Mesendoderm (in vitro differentiated cells): ENCODE results near the gene NFYA.

Experiments used
- DNase-seq: peaks from one replicate; pipeline ENCODE4 v3.0.0; 2013
- H2AK5ac ChIP-seq: 2 replicates; pipeline ENCODE4 v1.6.1; 2013; ENCODE audit warnings: low read length, inconsistent platforms
- H2BK120ac ChIP-seq: 2 replicates; pipeline ENCODE4 v1.6.1; 2013; ENCODE audit warnings: low read depth, mild to moderate bottlenecking, low read length, moderate library complexity, mixed read lengths
- H2BK15ac ChIP-seq: replicated peaks from 2 replicates; pipeline ENCODE4 v1.6.1; 2013; ENCODE audit warnings: low read depth, mild to moderate bottlenecking, moderate library complexity
- H2BK5ac ChIP-seq: 2 replicates; pipeline ENCODE4 v1.6.1; 2013; ENCODE audit warnings: low read length, inconsistent platforms
- H3K18ac ChIP-seq: 2 replicates; pipeline ENCODE4 v1.6.1; 2013; ENCODE audit warnings: mild to moderate bottlenecking, low read length, mixed read lengths
- H3K23ac ChIP-seq: one replicate; pipeline ENCODE4 v1.6.1; 2013; ENCODE audit warnings: low read length
- H3K27ac ChIP-seq: 2 replicates; pipeline ENCODE4 v1.5.1; 2013; ENCODE audit warnings: low read depth, mild to moderate bottlenecking, inconsistent platforms, low read length, moderate library complexity
- H3K27me3 ChIP-seq: 2 replicates; pipeline ENCODE4 v1.6.1; 2013; ENCODE audit warnings: low read length, control low read depth, mild to moderate bottlenecking, inconsistent platforms; ENCODE audit not compliant: insufficient read depth, poor library complexity
- H3K36me3 ChIP-seq: 2 replicates; pipeline ENCODE4 v1.6.1; 2013; ENCODE audit warnings: low read length, inconsistent platforms; ENCODE audit not compliant: control insufficient read depth, insufficient read depth
- H3K4ac ChIP-seq: one replicate; pipeline ENCODE4 v1.6.1; 2013; ENCODE audit warnings: low read depth, mild to moderate bottlenecking, low read length, moderate library complexity
- H3K4me1 ChIP-seq: 2 replicates; pipeline ENCODE4 v1.6.1; 2013; ENCODE audit warnings: low read depth, low read length, inconsistent platforms; ENCODE audit not compliant: control insufficient read depth
- H3K4me2 ChIP-seq: 2 replicates; pipeline ENCODE4 v1.6.1; 2013; ENCODE audit warnings: low read length
- H3K4me3 ChIP-seq: 2 replicates; pipeline ENCODE4 v1.5.1; 2013; ENCODE audit warnings: mild to moderate bottlenecking, low read length
- H3K56ac ChIP-seq: one replicate; pipeline ENCODE4 v1.6.1; 2013; ENCODE audit warnings: low read length
- H3K79me1 ChIP-seq: 2 replicates; pipeline ENCODE4 v1.6.1; 2013; ENCODE audit warnings: low read length, inconsistent platforms
- H3K79me2 ChIP-seq: 2 replicates; pipeline ENCODE4 v1.6.1; 2013; ENCODE audit warnings: mild to moderate bottlenecking, low read length; ENCODE audit not compliant: control insufficient read depth, insufficient read depth
- H3K9ac ChIP-seq: 2 replicates; pipeline ENCODE4 v1.6.1; 2013; ENCODE audit warnings: low read length, inconsistent platforms
- H4K5ac ChIP-seq: one replicate; pipeline ENCODE4 v1.6.1; 2013; ENCODE audit warnings: low read length
- H4K8ac ChIP-seq: one replicate; pipeline ENCODE4 v1.6.1; 2013; ENCODE audit warnings: low read depth, mild to moderate bottlenecking, control low read depth, low read length, moderate library complexity
- WGBS: extraction: QIAGEN DNeasy Blood & Tissue Kit; methylation state at CpG from one replicate; pipeline ENCODE4 v1.1.7; 2013; ENCODE audit warnings: low lambda C conversion rate, missing lambda C conversion rate; ENCODE audit not compliant: insufficient coverage; ENCODE audit errors: extremely low coverage; 5-methylcytosine and 5-hydroxymethylcytosine counted together

NFYA gene

DNA sequence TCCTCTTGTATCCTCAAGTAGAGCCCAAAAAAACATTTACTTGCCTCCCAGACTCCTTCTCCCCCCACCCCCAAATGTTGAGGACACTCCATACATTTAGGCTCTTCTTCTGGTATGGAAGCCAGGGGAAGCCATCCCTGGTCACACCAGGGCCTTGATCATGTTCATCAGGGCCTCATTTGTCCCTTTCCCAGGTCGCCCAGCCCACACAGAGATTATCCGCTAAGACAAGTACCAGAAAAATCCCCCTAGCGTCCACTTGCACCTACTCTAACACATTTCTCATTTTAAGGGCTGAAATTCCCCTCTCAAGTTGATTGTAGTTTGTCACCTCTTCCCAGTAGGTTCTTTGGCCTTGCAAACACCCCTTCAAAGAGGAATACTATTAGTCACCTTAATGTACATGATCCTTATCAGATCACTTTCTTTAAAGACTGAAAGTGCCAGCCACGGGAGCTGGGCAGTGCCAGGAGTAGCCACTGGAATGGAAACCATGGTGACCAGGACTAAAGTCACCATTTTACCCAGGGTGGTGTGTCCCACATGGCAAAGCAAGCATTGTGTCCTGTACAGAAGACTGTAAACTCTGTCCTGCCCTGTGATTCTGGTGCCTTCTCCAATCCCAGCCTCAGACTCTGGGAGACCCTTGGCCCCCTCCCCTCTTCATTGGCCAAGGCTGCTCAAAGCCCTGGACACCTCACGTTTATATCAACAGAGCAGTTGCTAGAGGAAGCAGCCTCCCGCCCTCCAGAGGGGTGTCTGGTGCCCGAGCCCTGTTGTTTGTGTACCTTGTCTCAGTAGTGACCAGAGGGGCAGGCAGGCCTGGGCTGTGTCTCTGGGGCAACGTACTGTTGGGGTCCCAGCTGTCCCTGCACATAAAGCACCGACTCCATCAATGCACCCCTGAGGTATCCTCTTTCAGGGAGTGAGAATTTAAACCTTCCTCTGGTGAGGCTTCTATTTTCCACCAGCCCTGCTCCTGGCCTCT lies 24.7 kb upstream of the NFYA start:
- WGBS: no CpG with 5 or more reads among the region's 9 CpGs
- DNase-seq: peak; percentile 35
- H3K4me2 ChIP-seq: no peak overlapping the region
- no peak overlapping the region for H3K56ac ChIP-seq
- no peak overlapping the region for H3K4ac ChIP-seq
- no peaks in the 10 kb centered on the region for H3K36me3 ChIP-seq
- no peak overlapping the region for H2AK5ac ChIP-seq
- H3K79me2 ChIP-seq: no peaks in the 10 kb centered on the region
- no peak overlapping the region for H3K23ac ChIP-seq
- H2BK15ac ChIP-seq: no peak overlapping the region
- peaks cover 12% of the 10 kb centered on the region for H3K4me1 ChIP-seq
- H3K79me1 ChIP-seq: no peaks in the 10 kb centered on the region
- no peak overlapping the region for H3K18ac ChIP-seq
- H3K9ac ChIP-seq: no peak overlapping the region
- no peaks in the 10 kb centered on the region for H3K27me3 ChIP-seq
- no peak overlapping the region for H3K4me3 ChIP-seq
- no peak overlapping the region for H2BK5ac ChIP-seq
- H4K5ac ChIP-seq: no peak overlapping the region
- no peak overlapping the region for H4K8ac ChIP-seq
- H2BK120ac ChIP-seq: no peak overlapping the region
- H3K27ac ChIP-seq: no peak overlapping the region

DNA sequence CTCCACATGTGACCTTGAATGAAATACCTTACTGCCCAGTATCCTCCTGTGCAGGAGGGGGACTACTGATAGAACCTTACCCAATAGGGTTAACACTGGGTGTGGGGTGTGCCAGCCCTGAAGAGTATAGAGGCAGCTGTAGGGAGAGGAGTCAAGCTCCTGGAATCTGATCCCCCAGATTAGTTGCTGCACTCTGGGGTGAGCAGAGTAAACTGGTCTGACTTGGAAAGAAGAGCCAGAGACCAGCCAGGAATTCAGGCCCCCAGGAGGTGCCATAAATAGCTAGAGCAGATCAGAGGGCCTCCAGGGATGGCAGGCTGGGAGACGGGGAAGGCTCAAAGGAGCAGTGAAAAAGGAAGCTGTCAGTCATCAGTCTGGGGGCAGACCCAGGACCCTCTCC lies 23.3 kb upstream of the NFYA start:
- H3K18ac ChIP-seq: no peak overlapping the region
- no peak overlapping the region for H3K4me3 ChIP-seq
- peak overlapping the region; percentile 35 for H3K23ac ChIP-seq
- no peak overlapping the region for H4K5ac ChIP-seq
- H2BK120ac ChIP-seq: no peak overlapping the region
- H2BK5ac ChIP-seq: no peak overlapping the region
- H3K4me1 ChIP-seq: peaks cover 12% of the 10 kb centered on the region
- no peak overlapping the region for H2AK5ac ChIP-seq
- H2BK15ac ChIP-seq: no peak overlapping the region
- no peak overlapping the region for H3K4me2 ChIP-seq
- H3K79me1 ChIP-seq: no peaks in the 10 kb centered on the region
- no peak overlapping the region for H3K9ac ChIP-seq
- no peaks in the 10 kb centered on the region for H3K36me3 ChIP-seq
- WGBS: no CpG with 5 or more reads among the region's 1 CpG
- H4K8ac ChIP-seq: no peak overlapping the region
- H3K56ac ChIP-seq: no peak overlapping the region
- H3K27me3 ChIP-seq: no peaks in the 10 kb centered on the region
- no peak overlapping the region for H3K27ac ChIP-seq
- H3K79me2 ChIP-seq: no peaks in the 10 kb centered on the region
- H3K4ac ChIP-seq: no peak overlapping the region
- peak; percentile 81 for DNase-seq

DNA sequence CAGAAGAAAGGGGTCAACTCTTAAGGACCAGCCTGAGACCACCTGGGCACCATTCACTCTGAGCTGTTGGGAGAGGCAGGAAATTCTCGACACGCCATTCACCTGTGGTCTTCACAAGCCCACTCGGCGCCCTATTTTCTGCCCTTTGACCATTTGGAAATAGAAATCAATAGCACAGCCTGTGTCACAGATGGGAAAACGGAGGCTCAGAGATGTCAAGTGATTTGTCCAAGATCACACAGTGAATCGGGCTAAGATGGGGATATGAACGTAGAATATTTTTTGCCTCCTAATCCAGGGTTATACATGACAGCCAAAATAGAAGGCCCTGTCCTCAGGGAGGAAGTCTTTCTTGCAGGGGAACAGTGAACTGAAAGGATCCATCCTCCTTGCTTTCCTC lies 22.8 kb upstream of the NFYA start:
- WGBS: no CpG with 5 or more reads among the region's 7 CpGs
- H2BK5ac ChIP-seq: no peak overlapping the region
- H3K4me2 ChIP-seq: no peak overlapping the region
- DNase-seq: no peak
- no peaks in the 10 kb centered on the region for H3K36me3 ChIP-seq
- no peak overlapping the region for H3K9ac ChIP-seq
- H3K23ac ChIP-seq: peak overlapping the region; percentile 35
- no peak overlapping the region for H4K8ac ChIP-seq
- no peaks in the 10 kb centered on the region for H3K27me3 ChIP-seq
- no peak overlapping the region for H3K27ac ChIP-seq
- H3K4me3 ChIP-seq: no peak overlapping the region
- H4K5ac ChIP-seq: no peak overlapping the region
- H3K79me1 ChIP-seq: no peaks in the 10 kb centered on the region
- H2BK120ac ChIP-seq: no peak overlapping the region
- no peak overlapping the region for H3K56ac ChIP-seq
- H3K79me2 ChIP-seq: no peaks in the 10 kb centered on the region
- H3K18ac ChIP-seq: no peak overlapping the region
- peaks cover 12% of the 10 kb centered on the region for H3K4me1 ChIP-seq
- H2AK5ac ChIP-seq: no peak overlapping the region
- H2BK15ac ChIP-seq: no peak overlapping the region
- H3K4ac ChIP-seq: no peak overlapping the region

DNA sequence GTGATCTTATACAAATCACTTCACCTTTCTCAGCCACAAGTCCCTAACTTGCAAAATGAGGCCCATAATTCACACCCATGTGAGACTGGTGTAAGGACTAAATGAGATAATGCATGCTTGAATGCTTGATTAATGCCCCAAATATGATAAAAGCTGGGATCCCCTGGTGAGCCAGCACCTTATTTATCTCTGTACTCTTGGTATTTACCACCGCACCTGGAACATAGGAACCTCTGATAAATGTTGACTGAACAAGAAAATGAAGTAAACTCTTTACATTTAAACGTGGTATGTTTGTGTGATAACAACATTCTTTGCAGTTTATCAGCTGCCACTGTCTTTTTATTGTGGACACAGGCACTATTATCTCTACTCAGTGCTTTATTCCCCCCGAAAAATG lies 22.2 kb upstream of the NFYA start:
- Histone ChIP-seq H3K36me3 (no peaks in the 10 kb centered on the region), H2BK5ac (no peak overlapping the region)

DNA sequence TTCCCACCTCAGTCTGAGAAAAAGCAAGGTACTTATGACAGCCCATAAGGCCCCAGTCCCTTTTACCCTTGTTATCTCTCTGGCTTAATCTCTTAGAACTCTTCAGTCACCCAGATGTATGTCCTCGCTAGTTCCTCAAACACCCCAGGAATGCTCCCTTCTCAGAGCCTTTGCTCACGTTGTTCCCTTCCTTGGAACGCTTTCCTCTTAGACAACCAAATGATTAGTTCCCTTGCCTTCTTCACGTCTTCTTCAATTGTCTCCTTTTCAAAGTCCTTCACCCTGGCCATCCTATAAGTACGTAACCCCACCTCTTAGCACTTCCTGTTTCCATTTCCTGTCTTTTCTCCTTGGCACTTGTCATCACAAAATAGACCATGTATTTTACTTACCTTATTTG lies 20.9 kb upstream of the NFYA start:
- no peak overlapping the region for H4K8ac ChIP-seq
- H3K4me3 ChIP-seq: no peak overlapping the region
- no peak overlapping the region for H2BK120ac ChIP-seq
- H3K18ac ChIP-seq: no peak overlapping the region
- peaks cover 12% of the 10 kb centered on the region for H3K4me1 ChIP-seq
- no peak for DNase-seq
- no peaks in the 10 kb centered on the region for H3K79me1 ChIP-seq
- WGBS: no CpG with 5 or more reads among the region's 5 CpGs
- H2AK5ac ChIP-seq: no peak overlapping the region
- H3K56ac ChIP-seq: no peak overlapping the region
- no peak overlapping the region for H3K4me2 ChIP-seq
- no peak overlapping the region for H3K4ac ChIP-seq
- no peak overlapping the region for H3K23ac ChIP-seq
- no peaks in the 10 kb centered on the region for H3K27me3 ChIP-seq
- H3K79me2 ChIP-seq: no peaks in the 10 kb centered on the region
- H3K36me3 ChIP-seq: no peaks in the 10 kb centered on the region
- H4K5ac ChIP-seq: no peak overlapping the region
- H3K27ac ChIP-seq: no peak overlapping the region
- no peak overlapping the region for H2BK15ac ChIP-seq
- no peak overlapping the region for H2BK5ac ChIP-seq
- no peak overlapping the region for H3K9ac ChIP-seq

More for the DNA sequence above, 22.2 kb upstream of the NFYA start:
- no peak overlapping the region for H3K4ac ChIP-seq
- no peak overlapping the region for H3K56ac ChIP-seq
- no peak overlapping the region for H2BK15ac ChIP-seq
- H3K4me1 ChIP-seq: peaks cover 12% of the 10 kb centered on the region
- no peak overlapping the region for H2BK120ac ChIP-seq
- no peak overlapping the region for H2AK5ac ChIP-seq
- no peak overlapping the region for H3K23ac ChIP-seq
- H4K8ac ChIP-seq: no peak overlapping the region
- no peaks in the 10 kb centered on the region for H3K79me2 ChIP-seq
- no peak overlapping the region for H3K4me3 ChIP-seq
- WGBS: no CpG with 5 or more reads among the region's 3 CpGs
- H4K5ac ChIP-seq: no peak overlapping the region
- no peak overlapping the region for H3K9ac ChIP-seq
- H3K18ac ChIP-seq: no peak overlapping the region
- no peak overlapping the region for H3K4me2 ChIP-seq
- DNase-seq: no peak
- H3K79me1 ChIP-seq: no peaks in the 10 kb centered on the region
- no peaks in the 10 kb centered on the region for H3K27me3 ChIP-seq
- H3K27ac ChIP-seq: no peak overlapping the region
